NCI-H526 treated with DMSO at 0.1 percent for 48 hours (cell line): ENCODE measurements around the gene B9D1.
A peak's percentile ranks its signal among the peaks of the same experiment; 100 is the strongest.

Experiments
- DNase-seq: peaks from one replicate; lab custom pipeline; 2025; lab: John Stamatoyannopoulos, UW

B9D1 gene

GRCh38 chr17:19303367-19303776, 59.2 kb downstream of the B9D1 start:
- DNase-seq = no peak

DNA sequence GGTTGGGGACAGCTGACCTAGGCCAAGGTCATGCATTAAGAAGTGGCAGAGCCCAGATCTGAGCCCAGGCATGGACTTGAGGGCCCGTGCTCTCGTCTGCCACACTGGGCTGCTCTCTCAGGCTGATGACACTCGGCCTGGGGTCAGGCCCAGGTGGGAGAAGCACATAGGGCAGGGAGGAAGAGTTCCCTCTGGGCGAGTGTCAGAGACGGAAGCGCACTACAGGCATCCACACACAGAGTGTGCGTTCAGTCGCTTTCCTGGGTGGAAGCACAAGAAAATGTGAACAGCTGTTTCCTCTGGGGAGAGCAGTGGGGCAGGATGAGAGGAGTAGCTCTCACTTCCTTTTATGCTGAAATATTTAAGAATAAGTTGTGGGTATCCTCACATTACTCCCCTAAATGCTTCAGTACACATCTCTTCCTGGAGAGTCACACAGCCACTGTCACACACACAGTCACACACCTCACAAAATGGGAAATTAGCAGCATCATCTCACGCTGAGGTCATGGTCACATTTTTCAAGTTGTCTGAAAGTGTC, 59.7 kb downstream of the B9D1 start:
- DNase-seq = no peak

DNA sequence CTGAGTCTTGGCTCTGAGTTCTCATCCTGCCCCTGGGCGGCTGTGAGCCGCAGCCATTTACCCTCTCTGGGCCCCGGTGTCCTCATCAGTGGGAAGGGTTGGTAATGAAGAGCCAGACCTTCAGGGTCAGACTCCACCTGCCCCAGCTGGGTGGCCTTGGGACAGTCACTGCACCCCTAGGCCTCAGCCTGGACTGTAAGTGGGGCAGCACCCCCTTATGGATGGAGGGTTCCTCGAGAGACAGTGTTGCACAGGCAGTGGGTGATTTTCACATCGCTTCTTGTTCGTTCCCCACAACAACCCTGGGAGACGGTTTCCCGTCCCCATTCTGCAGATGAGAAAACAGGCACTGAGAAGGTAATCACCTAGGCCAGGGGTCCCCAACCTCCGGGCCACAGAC, 60.5 kb downstream of the B9D1 start:
- no peak for DNase-seq

DNA sequence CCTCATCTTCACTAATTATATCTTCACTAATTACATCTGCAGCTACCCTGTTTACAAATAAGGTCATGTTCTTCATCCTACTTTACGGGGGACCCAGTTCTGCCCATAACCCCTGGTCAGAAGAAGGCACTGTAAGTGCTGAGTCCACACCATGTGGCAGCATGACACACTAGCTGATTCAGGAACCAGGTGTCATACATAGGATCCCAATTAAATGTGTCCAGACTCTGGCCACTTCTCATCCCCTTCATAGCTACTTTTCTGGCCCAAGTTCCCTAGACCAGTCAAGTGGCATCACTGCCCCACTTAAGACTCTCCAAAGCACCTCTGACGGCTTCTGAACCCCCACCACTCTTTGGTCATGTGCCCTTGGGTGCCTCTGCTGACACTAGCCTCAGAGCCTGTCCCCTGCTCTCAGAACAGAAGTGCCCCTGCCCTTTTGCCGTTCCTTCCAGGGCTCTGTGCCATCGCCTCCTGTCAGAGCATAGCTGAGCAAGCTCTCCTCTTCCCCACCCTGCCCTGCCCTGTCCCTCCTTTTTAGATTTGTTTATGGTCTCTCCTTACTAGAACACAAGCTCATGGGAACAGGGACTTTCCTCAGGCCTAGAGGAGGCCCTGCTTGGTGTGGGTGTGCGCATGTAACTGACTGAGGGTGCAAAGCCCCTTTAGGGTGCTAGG, 61.1 kb downstream of the B9D1 start:
- DNase-seq = no peak

GRCh38 chr17:19299866-19300265, 62.7 kb downstream of the B9D1 start:
- no peak for DNase-seq

GRCh38 chr17:19299214-19299747, 63.2 kb downstream of the B9D1 start:
- DNase-seq = no peak

DNA sequence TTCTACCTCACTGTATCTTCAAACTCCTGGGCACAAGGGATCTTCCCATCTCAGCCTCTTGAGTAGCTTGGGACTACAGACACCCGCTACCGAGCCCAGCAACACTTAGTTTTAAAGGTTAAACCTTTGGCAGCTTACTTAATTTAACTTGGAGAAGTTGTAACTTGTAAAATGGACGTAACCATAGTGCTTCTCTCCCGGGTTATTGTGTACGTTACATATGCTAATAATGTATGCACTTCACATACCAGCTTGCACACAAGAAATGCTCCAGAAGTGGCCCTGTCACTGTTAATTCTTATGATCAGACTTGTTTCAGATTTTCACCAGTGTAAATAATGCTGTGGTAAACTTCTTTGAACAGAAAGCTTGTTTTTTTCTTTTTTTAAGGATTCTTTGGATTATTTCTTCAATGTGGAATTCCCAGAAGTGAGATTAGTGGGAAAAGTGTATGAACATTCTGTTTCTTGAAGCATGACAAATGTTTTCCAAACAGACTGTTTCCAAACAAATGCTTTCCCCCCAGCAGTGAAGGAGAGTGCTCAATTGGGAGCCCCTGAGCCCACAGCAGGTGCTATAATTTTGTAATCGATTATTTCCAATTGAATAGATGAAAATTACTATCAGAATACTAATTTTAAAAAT, 63.8 kb downstream of the B9D1 start:
- DNase-seq = peak; percentile 2

DNA sequence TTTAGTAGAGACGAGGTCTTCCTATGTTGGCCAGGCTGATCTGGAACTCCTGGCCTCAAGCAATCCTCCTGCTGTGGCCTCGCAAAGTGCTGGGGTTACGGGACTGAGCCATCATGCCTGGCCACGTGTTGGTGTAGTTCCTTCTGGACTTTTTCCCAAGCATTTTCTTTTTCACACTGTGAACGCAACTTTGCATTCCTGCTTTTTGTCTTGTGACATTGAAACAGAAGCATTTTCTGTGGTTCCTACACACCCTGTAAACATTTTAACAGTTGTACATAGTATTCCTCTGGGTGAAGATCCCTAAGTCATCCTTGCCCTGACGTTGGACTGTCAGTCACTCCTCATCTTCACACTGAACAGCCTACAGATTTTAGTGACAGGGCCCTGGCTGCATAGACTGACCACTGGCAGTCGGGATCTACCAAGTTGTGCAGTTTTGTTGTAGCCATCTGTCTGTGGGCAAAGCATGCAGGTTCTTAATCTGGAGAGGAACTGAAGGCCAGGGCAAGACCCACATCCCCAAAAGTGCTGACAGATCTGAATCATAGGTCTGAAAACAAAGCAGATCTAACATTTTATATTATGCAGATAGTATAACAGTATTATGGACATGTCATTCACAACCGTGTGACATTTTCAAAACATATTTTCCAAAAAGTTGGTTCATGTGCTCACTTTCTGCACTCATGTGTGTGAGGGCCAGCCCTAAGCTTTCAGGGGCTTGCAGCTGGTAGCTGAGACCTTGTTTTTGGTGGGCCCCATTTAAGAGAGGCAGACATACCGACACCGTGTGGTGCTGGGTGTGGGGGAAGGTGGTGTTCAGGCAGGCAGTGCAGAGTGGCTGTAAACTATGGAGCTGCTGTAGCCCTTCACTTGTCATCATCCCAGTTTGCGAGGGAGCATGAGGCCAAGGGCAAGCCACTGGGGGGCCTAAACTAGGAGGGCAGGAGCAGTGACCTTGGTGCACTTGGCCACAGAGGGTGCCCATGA, 65.4 kb downstream of the B9D1 start:
- DNase-seq = no peak

DNA sequence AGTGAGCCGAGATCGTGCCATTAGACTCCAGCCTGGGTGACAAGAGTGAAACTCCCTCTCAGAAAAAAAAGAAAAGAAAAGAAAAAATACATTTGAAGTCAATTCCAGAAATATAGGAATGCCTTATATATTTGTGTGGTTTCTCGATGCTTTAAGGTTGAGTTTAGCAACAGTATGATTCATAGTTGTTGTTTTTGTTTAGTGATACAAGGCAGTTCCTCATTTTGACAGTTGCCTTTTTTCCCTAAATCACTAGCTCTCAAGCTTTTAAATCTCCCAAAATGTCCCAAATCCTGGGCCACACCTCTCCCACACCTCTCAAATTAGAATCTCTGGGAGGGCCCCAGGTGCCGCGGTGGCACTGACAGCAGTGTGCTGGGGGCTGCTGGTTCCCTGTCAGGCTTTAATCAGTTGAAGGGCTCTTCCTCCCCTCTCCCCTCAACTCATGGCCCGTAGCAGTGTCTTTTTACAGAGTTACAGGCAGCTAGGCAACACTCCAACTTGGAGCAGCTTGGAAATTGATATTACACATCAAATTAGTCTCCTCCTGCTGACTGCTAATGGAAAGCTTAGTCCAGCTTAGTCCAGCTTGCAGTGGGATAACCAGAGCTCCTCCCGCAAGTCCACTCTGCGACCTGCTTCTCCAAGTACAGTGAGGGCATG, 66.9 kb downstream of the B9D1 start:
- DNase-seq = no peak

DNA sequence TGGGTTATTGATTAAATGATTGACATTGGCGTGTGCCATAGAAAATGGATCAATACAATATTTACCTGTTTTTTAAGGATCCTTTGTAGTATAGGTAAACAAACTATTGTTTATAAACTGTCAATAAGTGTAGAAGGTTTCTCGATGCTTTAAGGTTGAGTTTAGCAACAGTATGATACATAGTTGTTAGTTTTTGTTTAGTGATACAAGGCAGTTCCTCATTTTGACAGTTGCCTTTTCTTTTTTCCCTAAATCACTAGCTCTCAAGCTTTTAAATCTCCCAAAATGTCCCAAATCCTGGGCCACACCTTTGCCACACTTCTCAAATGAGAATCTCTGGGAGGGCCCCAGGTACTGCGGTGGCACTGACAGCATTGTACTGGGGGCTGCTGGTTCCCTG, 68.1 kb downstream of the B9D1 start:
- DNase-seq = no peak
